Activated CD4-positive, alpha-beta T cell treated with anti-CD3 and anti-CD28 coated beads, Interleukin-2, amount 10 ng/mL, durations not matched to agents 24 days and 14 days (primary cell): Measurements from ENCODE around the gene CACNA1C. TPM values are rescaled to one million over a fixed set of nuclear protein-coding genes. Genes with fewer than 3 reads are reported as not detected.

ENCODE experiments used
- DNase-seq: peaks from one replicate; pipeline ENCODE4 v3.0.0; 2022
- H3K27ac Mint-ChIP-seq: one replicate; pipeline ENCODE4 v1.8.0; 2022; ENCODE audit warnings: mild to moderate bottlenecking, mixed read lengths
- H3K27me3 Mint-ChIP-seq: one replicate; pipeline ENCODE4 v1.8.0; 2022; ENCODE audit warnings: mixed read lengths
- H3K36me3 Mint-ChIP-seq: one replicate; pipeline ENCODE4 v1.8.0; 2022; ENCODE audit warnings: low read depth, mild to moderate bottlenecking, mixed read lengths
- H3K4me1 Mint-ChIP-seq: one replicate; pipeline ENCODE4 v1.8.0; 2021; ENCODE audit warnings: mixed read lengths
- H3K4me3 Mint-ChIP-seq: one replicate; pipeline ENCODE4 v1.8.0; 2022; ENCODE audit warnings: mild to moderate bottlenecking, moderate library complexity, mixed read lengths
- H3K9me3 Mint-ChIP-seq: one replicate; pipeline ENCODE4 v1.8.0; 2021; ENCODE audit warnings: mixed read lengths
- intact Hi-C: fragments of 100-400 bp; cut with micrococcal nuclease; formaldehyde crosslinking; loops from one replicate; pipeline ENCODE4 v1.15.1; 2023
- total RNA-seq: library from RNA; stranded (reverse); gene quantifications from 2 replicates; pipeline ENCODE4 v1.2.3, GENCODE V29; 2022

CACNA1C gene
- total RNA-seq, 1 donor from 2014 or later = 0.07 TPM

DNA sequence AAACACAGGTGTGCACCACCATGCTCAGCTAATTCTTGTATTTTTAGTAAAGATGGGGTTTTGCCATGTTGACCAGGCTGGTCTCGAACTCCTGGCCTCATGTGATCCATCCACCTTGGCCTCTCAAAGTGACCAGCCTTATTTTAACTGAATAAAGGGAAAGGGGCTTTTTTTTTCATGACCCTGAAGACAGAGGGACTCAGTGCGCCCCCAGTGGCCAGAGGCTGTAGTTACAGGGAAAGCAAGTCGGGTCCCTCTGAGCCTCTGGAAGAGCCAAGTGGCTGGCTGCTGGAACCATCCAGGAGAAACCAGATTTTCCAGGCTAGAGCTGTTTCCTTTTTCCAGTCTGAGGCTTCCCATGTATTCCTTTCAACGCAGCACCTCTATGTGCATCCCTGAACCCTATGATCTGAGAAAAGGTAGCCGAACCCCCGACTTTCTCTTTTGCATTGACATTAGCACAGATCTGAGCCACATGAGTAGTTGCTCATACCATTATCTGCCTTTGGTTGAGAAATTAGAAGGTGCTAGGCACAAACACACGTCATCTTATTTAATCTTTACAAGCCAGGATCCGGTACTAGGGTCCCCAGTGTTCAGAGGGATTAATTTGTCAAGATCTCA, 342.7 kb downstream of the CACNA1C start:
- peaks cover 16% of the 10 kb centered on the region for H3K27me3 Mint-ChIP-seq
- DNase-seq = peak; percentile 74
- no peaks in the 10 kb centered on the region for H3K36me3 Mint-ChIP-seq
- H3K4me3 Mint-ChIP-seq = no peak overlapping the region
- H3K9me3 Mint-ChIP-seq = no peaks in the 10 kb centered on the region
- no peak overlapping the region for H3K27ac Mint-ChIP-seq
- intact Hi-C loops = no loop called here
- no peaks in the 10 kb centered on the region for H3K4me1 Mint-ChIP-seq

DNA sequence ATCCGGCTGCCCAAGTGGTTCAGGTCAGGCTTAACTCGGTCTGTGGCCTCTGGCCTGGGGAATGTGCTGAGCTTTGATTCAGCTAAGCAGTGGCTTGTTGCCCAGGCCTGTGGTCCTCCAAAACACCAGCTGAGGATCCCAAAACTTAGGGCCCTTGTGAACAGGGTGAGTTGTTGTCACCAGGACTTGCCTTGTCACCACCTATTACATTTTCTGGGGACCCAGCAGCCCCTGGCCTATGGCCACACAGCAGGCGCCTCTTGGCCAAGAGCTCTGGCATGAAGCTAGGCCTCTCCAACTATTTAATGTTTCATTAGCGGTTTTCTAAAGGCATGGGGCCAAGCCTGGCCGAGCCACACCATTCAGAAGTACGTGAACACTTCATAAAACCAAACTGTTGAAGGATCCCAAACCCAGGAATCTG, 343.7 kb downstream of the CACNA1C start:
- intact Hi-C loops = no loop called here
- no peaks in the 10 kb centered on the region for H3K9me3 Mint-ChIP-seq
- H3K4me3 Mint-ChIP-seq = no peak overlapping the region
- H3K4me1 Mint-ChIP-seq = no peaks in the 10 kb centered on the region
- no peaks in the 10 kb centered on the region for H3K36me3 Mint-ChIP-seq
- H3K27me3 Mint-ChIP-seq = peaks cover 8% of the 10 kb centered on the region
- DNase-seq = no peak
- no peak overlapping the region for H3K27ac Mint-ChIP-seq

DNA sequence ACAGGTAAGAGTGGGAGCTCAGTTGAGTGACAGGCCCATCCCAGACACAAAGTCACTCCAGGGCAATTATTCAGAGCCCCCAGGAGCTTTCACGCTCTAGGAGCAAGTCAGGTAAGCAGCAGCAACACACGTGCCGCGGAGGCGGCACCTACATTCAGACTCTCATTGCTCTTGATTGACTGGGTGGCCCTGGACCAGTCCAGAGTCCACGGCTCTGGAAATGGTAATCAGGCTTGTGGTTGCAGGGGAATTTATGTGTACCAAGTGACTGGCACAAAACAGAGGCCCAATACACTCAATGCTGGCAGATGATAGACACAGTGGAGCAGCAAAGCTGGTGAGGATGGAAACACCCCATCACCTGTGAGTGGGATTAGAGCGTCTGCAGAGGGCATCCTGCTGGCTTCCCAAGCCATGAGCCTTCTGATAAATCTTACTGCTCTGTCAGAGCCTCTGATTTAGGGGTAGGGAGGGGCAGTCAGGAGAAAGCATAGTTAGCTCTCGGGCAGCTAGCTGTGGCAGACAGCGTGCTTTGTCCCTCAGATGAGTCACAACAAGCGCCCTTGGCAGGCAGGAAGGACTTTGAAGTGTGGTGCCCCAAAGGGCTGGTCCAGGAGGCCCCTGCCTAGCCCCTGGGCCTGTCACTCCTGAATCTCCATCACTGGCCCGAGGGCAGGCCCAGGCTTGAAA, 344.7 kb downstream of the CACNA1C start:
- no peaks in the 10 kb centered on the region for H3K4me1 Mint-ChIP-seq
- H3K4me3 Mint-ChIP-seq = no peak overlapping the region
- no peaks in the 10 kb centered on the region for H3K9me3 Mint-ChIP-seq
- H3K27me3 Mint-ChIP-seq = peaks cover 8% of the 10 kb centered on the region
- H3K27ac Mint-ChIP-seq = no peak overlapping the region
- DNase-seq = no peak
- intact Hi-C loops = no loop called here
- H3K36me3 Mint-ChIP-seq = no peaks in the 10 kb centered on the region

DNA sequence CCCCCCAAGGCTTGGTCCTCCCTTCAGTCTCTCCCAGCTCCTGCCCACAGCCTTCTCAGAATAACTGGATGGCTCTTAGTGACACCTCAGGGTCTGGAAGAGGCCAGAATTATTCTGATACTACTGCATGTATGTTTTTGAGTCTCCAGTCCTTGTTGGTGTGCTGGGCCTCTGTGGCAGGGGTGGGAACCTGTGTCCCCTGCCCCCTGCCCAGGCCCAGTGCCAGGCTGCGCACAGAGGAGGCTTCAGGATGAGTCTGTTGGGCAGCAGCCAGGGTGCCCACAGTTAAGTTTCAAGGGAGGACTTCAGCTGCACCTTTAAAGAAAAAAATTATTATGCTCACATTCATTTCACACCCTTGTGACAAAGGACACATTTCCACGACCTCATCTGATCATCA, 348.3 kb downstream of the CACNA1C start:
- no peak for DNase-seq
- Mint-ChIP-seq H3K4me3 (no peak overlapping the region), H3K27me3 (peaks cover 9% of the 10 kb centered on the region), H3K27ac (no peak overlapping the region), H3K9me3 (no peaks in the 10 kb centered on the region), H3K36me3 (no peaks in the 10 kb centered on the region), H3K4me1 (no peaks in the 10 kb centered on the region)
- intact Hi-C loops = no loop called here

DNA sequence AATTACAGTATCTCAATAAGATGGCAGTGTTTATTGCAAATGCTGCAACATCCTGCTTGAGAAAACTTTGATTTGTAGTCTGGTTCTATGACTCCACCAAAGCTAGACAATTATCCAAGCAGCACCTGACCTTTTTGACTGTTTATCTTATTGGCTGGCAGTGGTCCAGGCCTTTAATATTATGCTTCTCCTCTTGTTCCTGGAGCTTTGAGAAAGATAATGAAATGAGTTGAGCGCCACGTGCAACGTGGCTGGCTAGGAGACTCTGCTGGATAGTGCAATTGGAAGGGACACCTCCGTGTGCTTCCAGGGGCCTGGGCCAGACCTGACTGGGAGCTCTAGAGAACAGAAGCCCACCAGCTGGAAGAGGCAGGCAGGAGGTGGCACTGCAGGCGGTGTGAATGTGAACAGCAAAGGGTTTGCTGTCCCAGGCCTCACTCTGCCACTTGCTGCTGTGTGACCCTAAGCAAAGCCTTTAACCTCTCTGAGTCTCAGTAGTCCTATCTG, 349.3 kb downstream of the CACNA1C start:
- peaks cover 14% of the 10 kb centered on the region for H3K27me3 Mint-ChIP-seq
- H3K4me3 Mint-ChIP-seq = no peak overlapping the region
- H3K4me1 Mint-ChIP-seq = no peaks in the 10 kb centered on the region
- intact Hi-C loops = no loop called here
- H3K27ac Mint-ChIP-seq = no peak overlapping the region
- no peaks in the 10 kb centered on the region for H3K36me3 Mint-ChIP-seq
- H3K9me3 Mint-ChIP-seq = no peaks in the 10 kb centered on the region
- no peak for DNase-seq

DNA sequence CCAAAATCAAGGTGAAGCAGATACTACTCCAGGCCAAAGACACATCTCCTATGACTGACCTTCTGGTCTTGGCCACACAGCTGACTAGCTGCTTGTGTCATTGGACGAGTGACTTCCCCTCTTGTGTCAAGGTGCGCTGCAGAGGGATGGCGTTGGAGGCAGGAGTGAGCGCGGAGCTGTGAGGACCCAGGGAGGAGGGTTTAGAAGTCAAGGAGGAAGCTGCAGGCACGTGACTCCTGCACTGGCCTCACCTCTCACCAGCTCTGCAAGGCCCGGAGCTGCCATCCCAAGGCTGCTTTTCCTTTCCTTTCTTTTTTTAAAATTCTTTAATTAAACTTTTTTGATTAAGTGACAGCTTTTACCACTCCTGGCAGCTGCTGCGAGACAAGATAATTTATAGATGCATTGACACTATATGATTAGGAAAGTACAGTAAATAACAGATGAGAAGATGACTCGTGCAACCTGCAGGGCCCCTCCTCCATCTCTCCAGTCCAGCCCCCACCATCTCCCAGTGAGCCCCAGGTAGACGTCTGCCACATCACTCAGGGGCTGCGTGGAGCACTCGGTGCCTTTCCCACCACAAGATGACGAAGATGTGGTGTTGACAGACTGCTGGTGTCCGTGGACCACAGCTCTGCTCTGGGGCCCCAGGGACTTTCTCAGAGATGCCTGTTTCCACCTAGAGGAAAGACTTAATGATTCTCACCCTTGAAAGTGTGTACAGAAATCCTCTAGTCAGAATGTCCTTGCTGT, 350.6 kb downstream of the CACNA1C start:
- Mint-ChIP-seq H3K4me3 (no peak overlapping the region), H3K4me1 (no peaks in the 10 kb centered on the region), H3K27me3 (peaks cover 14% of the 10 kb centered on the region), H3K9me3 (no peaks in the 10 kb centered on the region), H3K27ac (no peak overlapping the region), H3K36me3 (no peaks in the 10 kb centered on the region)
- intact Hi-C loops = no loop called here
- DNase-seq = no peak

DNA sequence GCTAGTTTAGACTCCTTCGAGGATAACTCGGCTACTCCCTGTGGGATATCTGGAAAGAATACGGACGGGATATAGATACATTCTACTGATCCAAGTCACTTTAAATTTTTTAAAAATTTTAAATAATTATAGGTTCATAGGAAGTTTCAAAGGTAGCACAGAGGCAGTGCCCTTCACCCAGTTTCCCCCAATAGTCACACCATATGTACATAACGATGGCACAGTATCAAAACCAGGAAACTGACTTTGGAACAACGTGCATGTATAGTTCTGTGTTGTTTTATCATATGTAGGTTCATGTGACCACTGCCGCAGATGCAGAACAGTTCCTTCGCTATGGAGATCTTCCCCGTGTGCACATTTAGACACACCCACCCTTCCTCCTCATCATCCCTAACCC, 352.3 kb downstream of the CACNA1C start:
- no peak overlapping the region for H3K4me3 Mint-ChIP-seq

DNA sequence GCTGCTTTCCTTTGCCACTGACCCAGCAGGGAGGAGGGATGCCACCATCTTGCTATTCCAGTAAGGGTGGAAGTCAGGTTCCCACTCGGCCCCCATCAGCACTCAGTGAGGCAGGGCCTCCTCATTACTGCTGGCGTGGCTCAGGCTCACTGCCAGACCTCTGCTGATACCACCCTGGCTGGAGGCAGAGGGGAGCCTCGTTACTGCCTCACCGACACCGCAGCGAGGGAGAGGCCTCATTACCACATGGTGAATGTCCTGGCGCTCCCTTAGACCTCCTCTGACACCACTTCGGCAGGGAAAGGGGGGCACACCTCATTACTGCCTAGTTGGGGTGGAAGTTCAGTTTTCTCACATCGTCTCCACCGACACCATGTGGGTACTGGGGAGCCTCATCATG, 354.1 kb downstream of the CACNA1C start:
- no peak for DNase-seq
- Mint-ChIP-seq H3K27me3 (peaks cover 10% of the 10 kb centered on the region), H3K27ac (no peak overlapping the region), H3K4me3 (no peak overlapping the region), H3K4me1 (no peaks in the 10 kb centered on the region), H3K36me3 (no peaks in the 10 kb centered on the region), H3K9me3 (no peaks in the 10 kb centered on the region)
- intact Hi-C loops = no loop called here

More for the DNA sequence above, 352.3 kb downstream of the CACNA1C start:
- H3K27ac Mint-ChIP-seq = no peak overlapping the region
- no peaks in the 10 kb centered on the region for H3K4me1 Mint-ChIP-seq
- H3K9me3 Mint-ChIP-seq = no peaks in the 10 kb centered on the region
- intact Hi-C loops = no loop called here
- DNase-seq = no peak
- peaks cover 9% of the 10 kb centered on the region for H3K27me3 Mint-ChIP-seq
- H3K36me3 Mint-ChIP-seq = no peaks in the 10 kb centered on the region

DNA sequence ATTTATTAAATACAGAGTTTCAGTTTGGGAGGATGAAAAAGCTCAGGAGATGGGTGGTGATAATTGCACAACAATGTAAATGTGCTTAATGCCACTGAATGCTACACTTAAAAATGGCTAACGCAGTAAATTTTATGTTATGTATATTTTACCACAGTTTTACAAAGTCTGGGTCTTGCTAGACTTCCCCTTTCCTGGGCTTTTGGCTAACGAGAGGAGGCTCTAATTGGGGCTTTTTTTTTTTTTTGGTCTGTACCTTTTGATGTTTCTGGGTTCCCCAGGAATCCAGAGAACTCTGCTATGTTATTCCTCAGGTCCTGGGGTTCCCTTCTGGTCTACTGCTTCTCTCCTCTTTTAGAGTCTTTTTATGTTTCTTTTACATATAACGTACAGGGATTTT, 355.5 kb downstream of the CACNA1C start:
- Mint-ChIP-seq H3K27ac (no peak overlapping the region), H3K27me3 (peaks cover 10% of the 10 kb centered on the region), H3K4me3 (no peak overlapping the region), H3K4me1 (no peaks in the 10 kb centered on the region), H3K9me3 (no peaks in the 10 kb centered on the region), H3K36me3 (no peaks in the 10 kb centered on the region)
- DNase-seq = no peak
- intact Hi-C loops = no loop called here

DNA sequence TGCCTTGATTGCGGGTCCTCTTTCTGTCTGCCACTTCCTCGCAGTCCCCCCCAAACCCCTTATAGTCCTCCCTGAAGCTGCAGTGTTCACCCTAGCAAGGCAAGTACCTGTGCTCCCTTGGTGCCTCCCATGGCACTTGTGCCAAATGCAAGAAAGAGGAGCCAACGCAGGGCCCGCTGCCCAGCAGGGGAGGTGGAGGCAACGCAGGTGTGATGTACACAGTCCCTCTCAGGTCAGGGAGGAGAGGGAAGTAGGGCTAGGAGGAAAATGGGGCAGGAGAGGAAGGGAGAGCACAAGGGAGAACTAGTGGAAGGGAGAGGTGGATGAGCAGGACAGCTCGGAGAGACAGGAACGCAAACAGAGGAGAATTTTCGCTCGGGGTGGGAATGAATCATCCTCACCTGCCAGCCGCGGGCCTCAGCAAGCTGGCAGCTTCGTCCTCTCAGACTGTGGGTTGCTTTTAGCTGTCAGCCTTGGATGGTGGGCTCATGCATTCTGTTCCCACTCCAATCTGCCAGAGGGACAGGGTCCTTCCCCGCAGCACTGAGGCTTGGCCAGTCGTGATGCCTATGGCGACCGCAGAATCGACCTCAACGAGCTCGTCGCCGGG, 357.0 kb downstream of the CACNA1C start:
- intact Hi-C loops = no loop called here
- no peaks in the 10 kb centered on the region for H3K36me3 Mint-ChIP-seq
- no peak overlapping the region for H3K4me3 Mint-ChIP-seq
- H3K4me1 Mint-ChIP-seq = no peaks in the 10 kb centered on the region
- no peak for DNase-seq
- no peak overlapping the region for H3K27ac Mint-ChIP-seq
- no peaks in the 10 kb centered on the region for H3K9me3 Mint-ChIP-seq
- H3K27me3 Mint-ChIP-seq = peaks cover 8% of the 10 kb centered on the region

DNA sequence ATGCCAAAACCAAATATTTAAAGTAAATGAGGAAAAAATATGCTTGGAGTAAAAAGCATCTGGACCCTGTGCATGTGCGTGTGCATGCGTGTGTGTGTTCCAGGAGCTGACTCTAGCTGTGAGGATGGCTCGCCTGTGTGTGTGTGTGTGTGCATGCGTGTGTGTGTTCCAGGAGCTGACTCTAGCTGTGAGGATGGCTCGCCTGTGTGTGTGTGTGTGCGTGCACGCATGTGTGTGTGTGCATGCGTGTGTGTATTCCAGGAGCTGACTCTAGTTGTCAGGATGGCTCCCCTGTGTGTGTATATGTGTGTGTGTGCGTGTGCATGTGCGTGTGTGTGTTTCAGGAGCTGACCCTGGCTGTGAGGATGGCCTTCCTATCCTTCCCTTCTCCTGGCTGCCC, 357.7 kb downstream of the CACNA1C start:
- DNase-seq = no peak
- Mint-ChIP-seq H3K27me3 (peaks cover 6% of the 10 kb centered on the region), H3K27ac (no peak overlapping the region), H3K4me3 (no peak overlapping the region), H3K36me3 (no peaks in the 10 kb centered on the region), H3K9me3 (no peaks in the 10 kb centered on the region), H3K4me1 (no peaks in the 10 kb centered on the region)
- intact Hi-C loops = no loop called here

DNA sequence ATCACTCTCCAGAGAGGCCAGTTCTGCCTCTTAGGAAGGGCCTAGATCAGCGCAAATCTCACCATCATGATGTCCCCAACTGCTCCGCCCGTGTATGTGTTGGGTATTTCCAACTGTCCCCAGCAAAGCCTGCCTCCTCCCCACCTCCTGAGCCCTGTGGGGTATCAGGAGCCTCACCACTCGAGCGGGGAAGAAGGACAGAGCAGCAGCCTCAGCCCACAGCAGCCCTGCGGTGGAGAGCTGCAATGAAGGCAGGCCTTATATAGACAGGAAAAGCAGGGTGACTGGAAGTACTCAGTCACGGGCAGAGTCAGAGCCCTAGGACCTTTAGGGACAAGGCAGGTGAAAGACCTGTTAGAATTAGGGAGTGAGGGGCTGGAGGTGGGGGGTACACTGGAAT, 358.2 kb downstream of the CACNA1C start:
- no peak for DNase-seq

DNA sequence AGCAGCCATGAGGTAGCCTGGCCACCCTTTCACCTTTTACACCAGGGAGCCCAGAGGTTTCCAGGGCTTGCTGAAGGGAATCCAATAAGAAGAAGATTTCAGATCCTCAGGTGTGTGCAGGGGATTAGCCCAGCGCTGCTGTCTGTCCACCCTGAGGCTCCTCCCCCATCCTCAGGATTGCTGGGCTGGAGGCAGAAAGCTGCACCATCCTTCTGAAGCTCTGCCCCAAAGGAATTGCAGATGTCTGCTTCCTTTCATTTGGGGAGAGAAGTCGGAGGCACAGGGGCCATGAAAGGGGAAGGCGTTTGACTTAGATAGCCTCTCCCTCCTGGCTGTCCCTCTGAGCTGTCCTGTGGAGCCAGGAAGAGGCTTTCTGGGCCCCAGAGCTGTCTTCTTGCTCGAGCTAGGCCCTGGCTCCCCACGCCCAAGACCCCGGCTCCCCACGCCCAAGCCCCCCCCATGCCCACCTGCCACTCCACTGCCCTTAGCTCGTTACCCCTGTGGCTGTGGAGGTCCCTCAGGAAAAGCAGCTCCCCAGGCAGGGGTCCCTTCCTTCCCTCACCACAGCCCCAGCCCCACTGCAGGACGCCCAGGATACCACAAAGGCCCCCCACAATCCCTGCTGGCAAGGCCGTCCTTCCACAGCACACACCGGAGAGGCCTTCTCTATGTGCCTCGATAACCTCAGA, 359.0 kb downstream of the CACNA1C start:
- Mint-ChIP-seq H3K9me3 (no peaks in the 10 kb centered on the region), H3K4me1 (no peaks in the 10 kb centered on the region), H3K27me3 (peaks cover 1% of the 10 kb centered on the region), H3K27ac (no peak overlapping the region), H3K4me3 (no peak overlapping the region), H3K36me3 (no peaks in the 10 kb centered on the region)
- intact Hi-C loops = no loop called here
- DNase-seq = no peak

More for the DNA sequence above, 358.2 kb downstream of the CACNA1C start:
- H3K27me3 Mint-ChIP-seq = peaks cover 6% of the 10 kb centered on the region
- no peak overlapping the region for H3K27ac Mint-ChIP-seq
- H3K9me3 Mint-ChIP-seq = no peaks in the 10 kb centered on the region
- H3K4me3 Mint-ChIP-seq = no peak overlapping the region
- H3K4me1 Mint-ChIP-seq = no peaks in the 10 kb centered on the region
- intact Hi-C loops = no loop called here
- H3K36me3 Mint-ChIP-seq = no peaks in the 10 kb centered on the region
